Measurements from ENCODE around the gene CYTL1.

GRCh38 chr4:5020341-5020740 is 1.1 kb upstream of the CYTL1 start:
- no peak for TF ChIP-seq CTCF (optimal IDR thresholded peaks at IDR 0.05 in 1 of 3, IDR thresholded peaks at IDR 0.05 in 1 of 3, conservative IDR thresholded peaks at IDR 0.05 in 1 of 3; ENCODE audit: extremely low read depth in 1 of 3, insufficient read depth in 2 of 3, low read length in 3 of 3)
- TF ChIP-seq EZH2 (IDR thresholded peaks at IDR 0.05; ENCODE audit: low read length): no peak
